ENCODE measurements around the gene COBL. TPM values are rescaled to one million over a fixed set of nuclear protein-coding genes. Genes with fewer than 3 reads are reported as not detected.

Gene COBL
- total RNA-seq, 1 experiment from 2014 or later, result 0.39 TPM

DNA sequence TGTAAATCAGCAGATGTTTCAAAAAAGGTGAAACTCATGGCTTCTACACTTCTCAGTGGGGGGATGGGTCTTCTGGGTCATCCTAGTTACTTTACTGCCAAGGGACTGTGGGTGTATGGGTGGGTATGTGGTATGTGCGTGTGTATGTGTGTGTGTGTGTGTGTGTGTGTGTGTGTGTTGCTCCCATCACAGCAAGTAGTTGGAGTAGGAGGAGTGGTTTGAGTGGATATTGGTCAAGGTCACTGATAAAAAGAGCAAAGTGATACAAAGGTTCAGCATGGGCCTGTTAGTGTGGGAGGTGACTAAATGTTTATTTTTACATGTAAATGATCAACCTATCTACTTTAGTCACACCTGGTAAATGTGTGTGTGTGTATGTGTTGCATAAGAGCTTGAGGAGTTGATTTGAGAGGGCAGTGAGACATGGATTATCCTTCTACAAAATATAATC lies 11.8 kb upstream of the COBL start:
- no peak overlapping the region for H3K27ac ChIP-seq (ENCODE audit: low read length)
- in situ Hi-C loops (cut with HindIII; ENCODE audit: low pct_unique_long_range_greater_than_20kb, low sequenced_read_pairs), result no loop called here
- H3K9me3 ChIP-seq (ENCODE audit: control insufficient read depth, insufficient read depth, low read depth, low read length), result no peaks in the 10 kb centered on the region
- no peaks in the 10 kb centered on the region for H3K4me1 ChIP-seq (ENCODE audit: control insufficient read depth, insufficient read depth, low read length)
- TF ChIP-seq, protein P1, sequence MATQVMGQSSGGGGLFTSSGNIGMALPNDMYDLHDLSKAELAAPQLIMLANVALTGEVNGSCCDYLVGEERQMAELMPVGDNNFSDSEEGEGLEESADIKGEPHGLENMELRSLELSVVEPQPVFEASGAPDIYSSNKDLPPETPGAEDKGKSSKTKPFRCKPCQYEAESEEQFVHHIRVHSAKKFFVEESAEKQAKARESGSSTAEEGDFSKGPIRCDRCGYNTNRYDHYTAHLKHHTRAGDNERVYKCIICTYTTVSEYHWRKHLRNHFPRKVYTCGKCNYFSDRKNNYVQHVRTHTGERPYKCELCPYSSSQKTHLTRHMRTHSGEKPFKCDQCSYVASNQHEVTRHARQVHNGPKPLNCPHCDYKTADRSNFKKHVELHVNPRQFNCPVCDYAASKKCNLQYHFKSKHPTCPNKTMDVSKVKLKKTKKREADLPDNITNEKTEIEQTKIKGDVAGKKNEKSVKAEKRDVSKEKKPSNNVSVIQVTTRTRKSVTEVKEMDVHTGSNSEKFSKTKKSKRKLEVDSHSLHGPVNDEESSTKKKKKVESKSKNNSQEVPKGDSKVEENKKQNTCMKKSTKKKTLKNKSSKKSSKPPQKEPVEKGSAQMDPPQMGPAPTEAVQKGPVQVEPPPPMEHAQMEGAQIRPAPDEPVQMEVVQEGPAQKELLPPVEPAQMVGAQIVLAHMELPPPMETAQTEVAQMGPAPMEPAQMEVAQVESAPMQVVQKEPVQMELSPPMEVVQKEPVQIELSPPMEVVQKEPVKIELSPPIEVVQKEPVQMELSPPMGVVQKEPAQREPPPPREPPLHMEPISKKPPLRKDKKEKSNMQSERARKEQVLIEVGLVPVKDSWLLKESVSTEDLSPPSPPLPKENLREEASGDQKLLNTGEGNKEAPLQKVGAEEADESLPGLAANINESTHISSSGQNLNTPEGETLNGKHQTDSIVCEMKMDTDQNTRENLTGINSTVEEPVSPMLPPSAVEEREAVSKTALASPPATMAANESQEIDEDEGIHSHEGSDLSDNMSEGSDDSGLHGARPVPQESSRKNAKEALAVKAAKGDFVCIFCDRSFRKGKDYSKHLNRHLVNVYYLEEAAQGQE (IDR thresholded peaks at IDR 0.05; ENCODE audit: insufficient read depth in 1 of 2, low read depth in 2 of 2, low read length in 1 of 2), result no peak
- TF ChIP-seq SIN3A (IDR thresholded peaks at IDR 0.05; ENCODE audit: borderline replicate concordance, insufficient read depth, low read depth, low read length), result no peak
- no peak overlapping the region for H3K4me3 ChIP-seq (ENCODE audit: low read depth in 2 of 2, low read length in 2 of 2)
- BruUV-seq (replicated peaks), result no TSS peak
- H3K27me3 ChIP-seq (ENCODE audit: control insufficient read depth, insufficient read depth, low read length), result no peaks in the 10 kb centered on the region
- no peak for DNase-seq (ENCODE audit: low read depth, low spot score)
- H3K36me3 ChIP-seq (ENCODE audit: control insufficient read depth, insufficient read depth, low read length), result no peaks in the 10 kb centered on the region
- ChIA-PET CTCF (no interaction called here), POLR2A (no interaction called here)
- ATAC-seq, result no peak
- intact Hi-C loops (cut with micrococcal nuclease; ENCODE audit: unreplicated experiment), result no loop called here

DNA sequence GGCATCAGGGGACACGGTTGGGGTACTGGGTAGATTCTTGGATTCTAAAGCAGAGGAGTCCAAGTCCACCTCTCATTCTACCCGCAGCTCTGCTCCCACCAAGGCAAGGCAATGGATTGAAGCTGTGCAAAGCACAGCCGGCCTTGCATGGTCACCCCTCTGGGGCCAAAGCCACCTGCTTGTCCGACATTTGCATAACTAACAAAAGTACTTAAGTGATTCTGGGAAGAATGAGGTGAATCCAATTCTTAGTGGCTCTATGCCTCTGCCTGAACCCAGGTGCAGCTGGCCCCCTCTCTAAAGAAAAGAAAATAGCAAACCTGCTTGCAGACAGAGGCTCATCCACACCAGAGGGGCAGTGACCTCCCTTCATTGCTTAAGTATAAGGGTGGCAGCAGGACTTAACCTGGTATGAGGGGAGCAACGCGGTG lies 10.7 kb upstream of the COBL start:
- ChIA-PET POLR2A (no interaction called here), CTCF (no interaction called here)
- no peaks in the 10 kb centered on the region for H3K36me3 ChIP-seq (ENCODE audit: control insufficient read depth, insufficient read depth, low read length)
- no peaks in the 10 kb centered on the region for H3K9me3 ChIP-seq (ENCODE audit: control insufficient read depth, insufficient read depth, low read depth, low read length)
- intact Hi-C loops (cut with micrococcal nuclease; ENCODE audit: unreplicated experiment), result no loop called here
- ATAC-seq (no peak), DNase-seq (ENCODE audit: low read depth, low spot score) (no peak)
- H3K4me3 ChIP-seq (ENCODE audit: low read depth in 2 of 2, low read length in 2 of 2), result no peak overlapping the region
- H3K27ac ChIP-seq (ENCODE audit: low read length), result no peak overlapping the region
- BruUV-seq (replicated peaks), result no TSS peak
- H3K27me3 ChIP-seq (ENCODE audit: control insufficient read depth, insufficient read depth, low read length), result no peaks in the 10 kb centered on the region
- no peaks in the 10 kb centered on the region for H3K4me1 ChIP-seq (ENCODE audit: control insufficient read depth, insufficient read depth, low read length)
- TF ChIP-seq SIN3A (IDR thresholded peaks at IDR 0.05; ENCODE audit: borderline replicate concordance, insufficient read depth, low read depth, low read length) (no peak), POLR2AphosphoS5 (IDR thresholded peaks at IDR 0.05; ENCODE audit: low read depth, low read length) (no peak), TCF7L2 (IDR thresholded peaks at IDR 0.05; ENCODE audit: low read depth, low read length) (no peak)
- TF ChIP-seq, protein P2, sequence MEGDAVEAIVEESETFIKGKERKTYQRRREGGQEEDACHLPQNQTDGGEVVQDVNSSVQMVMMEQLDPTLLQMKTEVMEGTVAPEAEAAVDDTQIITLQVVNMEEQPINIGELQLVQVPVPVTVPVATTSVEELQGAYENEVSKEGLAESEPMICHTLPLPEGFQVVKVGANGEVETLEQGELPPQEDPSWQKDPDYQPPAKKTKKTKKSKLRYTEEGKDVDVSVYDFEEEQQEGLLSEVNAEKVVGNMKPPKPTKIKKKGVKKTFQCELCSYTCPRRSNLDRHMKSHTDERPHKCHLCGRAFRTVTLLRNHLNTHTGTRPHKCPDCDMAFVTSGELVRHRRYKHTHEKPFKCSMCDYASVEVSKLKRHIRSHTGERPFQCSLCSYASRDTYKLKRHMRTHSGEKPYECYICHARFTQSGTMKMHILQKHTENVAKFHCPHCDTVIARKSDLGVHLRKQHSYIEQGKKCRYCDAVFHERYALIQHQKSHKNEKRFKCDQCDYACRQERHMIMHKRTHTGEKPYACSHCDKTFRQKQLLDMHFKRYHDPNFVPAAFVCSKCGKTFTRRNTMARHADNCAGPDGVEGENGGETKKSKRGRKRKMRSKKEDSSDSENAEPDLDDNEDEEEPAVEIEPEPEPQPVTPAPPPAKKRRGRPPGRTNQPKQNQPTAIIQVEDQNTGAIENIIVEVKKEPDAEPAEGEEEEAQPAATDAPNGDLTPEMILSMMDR (IDR thresholded peaks at IDR 0.05), result no peak
- TF ChIP-seq, protein P1 (IDR thresholded peaks at IDR 0.05; ENCODE audit: insufficient read depth in 1 of 2, low read depth in 2 of 2, low read length in 1 of 2), result no peak
- in situ Hi-C loops (cut with HindIII; ENCODE audit: low pct_unique_long_range_greater_than_20kb, low sequenced_read_pairs), result no loop called here
